Ishikawa (cell line): ENCODE results near the gene NCOA7.

Experiments
- CEBPB ChIP-seq: IDR thresholded peaks from 2 replicates; pipeline ENCODE4 v1.6.1; 2012
- CREB1 ChIP-seq: IDR thresholded peaks from 2 replicates; pipeline ENCODE4 v1.6.1; 2012; ENCODE audit warnings: low read depth
- EGR1 ChIP-seq: IDR thresholded peaks from 2 replicates; pipeline ENCODE4 v1.6.1; 2012
- EP300 ChIP-seq: IDR thresholded peaks from 2 replicates; pipeline ENCODE4 v1.6.1; 2012; ENCODE audit warnings: borderline replicate concordance
- NFIC ChIP-seq: IDR thresholded peaks from 2 replicates; pipeline ENCODE4 v1.6.1; 2012
- REST ChIP-seq: IDR thresholded peaks from 2 replicates; pipeline ENCODE4 v1.6.1; 2012; ENCODE audit warnings: low read depth, mild to moderate bottlenecking
- TAF1 ChIP-seq: IDR thresholded peaks from 2 replicates; pipeline ENCODE4 v1.6.1; 2012; ENCODE audit warnings: low read depth, mild to moderate bottlenecking
- TCF12 ChIP-seq: IDR thresholded peaks from 2 replicates; pipeline ENCODE4 v1.6.1; 2012; ENCODE audit warnings: low read depth
- USF1 ChIP-seq: IDR thresholded peaks from 2 replicates; pipeline ENCODE4 v1.6.1; 2012

GRCh38 chr6:125802943-125803377 is 12.2 kb downstream of the NCOA7 start:
- no peak for TF ChIP-seq EGR1
- no peak for TF ChIP-seq CREB1
- TF ChIP-seq USF1 = no peak
- TF ChIP-seq TCF12 = no peak
- TF ChIP-seq TAF1 = no peak
- TF ChIP-seq CEBPB = no peak
- TF ChIP-seq NFIC = no peak
- TF ChIP-seq REST = no peak
- no peak for TF ChIP-seq EP300
